ENCODE measurements around the gene RAB4A.

Gene RAB4A

DNA sequence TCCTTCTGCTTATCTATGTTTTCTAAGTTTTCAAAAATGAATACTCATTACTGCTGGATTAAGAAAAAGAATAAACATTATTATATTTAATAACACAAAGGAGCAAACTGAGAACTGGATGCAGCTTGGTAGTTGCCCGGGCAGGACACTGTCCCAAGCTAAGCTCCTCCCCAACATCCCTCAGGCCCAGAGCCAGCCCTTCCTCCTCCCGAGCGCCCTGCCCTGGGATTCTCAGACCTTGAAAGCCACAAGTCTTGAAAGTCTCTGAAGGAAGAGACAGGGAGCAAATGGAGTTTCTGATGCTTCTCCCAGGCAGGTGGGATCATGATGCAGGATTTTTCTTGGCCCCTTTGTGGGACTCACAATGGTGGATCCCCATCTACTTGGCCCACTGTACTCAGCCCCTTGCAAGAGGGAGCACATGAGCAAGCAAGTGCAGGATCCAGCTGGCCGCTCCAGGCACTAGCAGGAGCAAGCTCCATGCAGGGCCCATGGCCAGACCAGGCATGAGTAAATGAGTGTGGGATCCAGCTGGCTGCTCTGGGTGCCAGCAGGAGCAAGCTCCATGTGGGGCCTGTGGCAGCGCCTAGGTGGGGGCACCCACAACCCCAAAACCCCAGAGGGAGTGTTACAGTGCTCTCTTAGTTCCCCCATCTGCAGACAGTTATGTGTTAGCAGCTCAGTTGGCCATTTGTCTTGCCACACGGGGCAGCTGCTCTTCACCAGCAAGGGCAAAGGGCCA, 32.1 kb upstream of the RAB4A start:
- Histone ChIP-seq H3K4me3 (replicated peaks; ENCODE audit: insufficient read depth, low read length) (no peak overlapping the region), H3K27ac (replicated peaks) (no peak overlapping the region), H3K27me3 (ENCODE audit: insufficient read depth, poor library complexity, severe bottlenecking) (no peaks in the 10 kb centered on the region)
- TF ChIP-seq, protein P1, sequence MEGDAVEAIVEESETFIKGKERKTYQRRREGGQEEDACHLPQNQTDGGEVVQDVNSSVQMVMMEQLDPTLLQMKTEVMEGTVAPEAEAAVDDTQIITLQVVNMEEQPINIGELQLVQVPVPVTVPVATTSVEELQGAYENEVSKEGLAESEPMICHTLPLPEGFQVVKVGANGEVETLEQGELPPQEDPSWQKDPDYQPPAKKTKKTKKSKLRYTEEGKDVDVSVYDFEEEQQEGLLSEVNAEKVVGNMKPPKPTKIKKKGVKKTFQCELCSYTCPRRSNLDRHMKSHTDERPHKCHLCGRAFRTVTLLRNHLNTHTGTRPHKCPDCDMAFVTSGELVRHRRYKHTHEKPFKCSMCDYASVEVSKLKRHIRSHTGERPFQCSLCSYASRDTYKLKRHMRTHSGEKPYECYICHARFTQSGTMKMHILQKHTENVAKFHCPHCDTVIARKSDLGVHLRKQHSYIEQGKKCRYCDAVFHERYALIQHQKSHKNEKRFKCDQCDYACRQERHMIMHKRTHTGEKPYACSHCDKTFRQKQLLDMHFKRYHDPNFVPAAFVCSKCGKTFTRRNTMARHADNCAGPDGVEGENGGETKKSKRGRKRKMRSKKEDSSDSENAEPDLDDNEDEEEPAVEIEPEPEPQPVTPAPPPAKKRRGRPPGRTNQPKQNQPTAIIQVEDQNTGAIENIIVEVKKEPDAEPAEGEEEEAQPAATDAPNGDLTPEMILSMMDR (IDR thresholded peaks at IDR 0.05; ENCODE audit: insufficient read depth, low read length): no peak
- TF ChIP-seq POLR2AphosphoS5 (IDR thresholded peaks at IDR 0.05; ENCODE audit: low read depth) (no peak), SPI1 (IDR thresholded peaks at IDR 0.05; ENCODE audit: borderline replicate concordance, low read depth) (no peak), GABPA (IDR thresholded peaks at IDR 0.05; ENCODE audit: low read depth) (no peak)
- TF ChIP-seq, protein P2, sequence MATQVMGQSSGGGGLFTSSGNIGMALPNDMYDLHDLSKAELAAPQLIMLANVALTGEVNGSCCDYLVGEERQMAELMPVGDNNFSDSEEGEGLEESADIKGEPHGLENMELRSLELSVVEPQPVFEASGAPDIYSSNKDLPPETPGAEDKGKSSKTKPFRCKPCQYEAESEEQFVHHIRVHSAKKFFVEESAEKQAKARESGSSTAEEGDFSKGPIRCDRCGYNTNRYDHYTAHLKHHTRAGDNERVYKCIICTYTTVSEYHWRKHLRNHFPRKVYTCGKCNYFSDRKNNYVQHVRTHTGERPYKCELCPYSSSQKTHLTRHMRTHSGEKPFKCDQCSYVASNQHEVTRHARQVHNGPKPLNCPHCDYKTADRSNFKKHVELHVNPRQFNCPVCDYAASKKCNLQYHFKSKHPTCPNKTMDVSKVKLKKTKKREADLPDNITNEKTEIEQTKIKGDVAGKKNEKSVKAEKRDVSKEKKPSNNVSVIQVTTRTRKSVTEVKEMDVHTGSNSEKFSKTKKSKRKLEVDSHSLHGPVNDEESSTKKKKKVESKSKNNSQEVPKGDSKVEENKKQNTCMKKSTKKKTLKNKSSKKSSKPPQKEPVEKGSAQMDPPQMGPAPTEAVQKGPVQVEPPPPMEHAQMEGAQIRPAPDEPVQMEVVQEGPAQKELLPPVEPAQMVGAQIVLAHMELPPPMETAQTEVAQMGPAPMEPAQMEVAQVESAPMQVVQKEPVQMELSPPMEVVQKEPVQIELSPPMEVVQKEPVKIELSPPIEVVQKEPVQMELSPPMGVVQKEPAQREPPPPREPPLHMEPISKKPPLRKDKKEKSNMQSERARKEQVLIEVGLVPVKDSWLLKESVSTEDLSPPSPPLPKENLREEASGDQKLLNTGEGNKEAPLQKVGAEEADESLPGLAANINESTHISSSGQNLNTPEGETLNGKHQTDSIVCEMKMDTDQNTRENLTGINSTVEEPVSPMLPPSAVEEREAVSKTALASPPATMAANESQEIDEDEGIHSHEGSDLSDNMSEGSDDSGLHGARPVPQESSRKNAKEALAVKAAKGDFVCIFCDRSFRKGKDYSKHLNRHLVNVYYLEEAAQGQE (IDR thresholded peaks at IDR 0.05; ENCODE audit: insufficient replicate concordance, low read depth): no peak
- DNase-seq (ENCODE audit: low read depth in 1 of 2, low spot score in 1 of 2): no peak

DNA sequence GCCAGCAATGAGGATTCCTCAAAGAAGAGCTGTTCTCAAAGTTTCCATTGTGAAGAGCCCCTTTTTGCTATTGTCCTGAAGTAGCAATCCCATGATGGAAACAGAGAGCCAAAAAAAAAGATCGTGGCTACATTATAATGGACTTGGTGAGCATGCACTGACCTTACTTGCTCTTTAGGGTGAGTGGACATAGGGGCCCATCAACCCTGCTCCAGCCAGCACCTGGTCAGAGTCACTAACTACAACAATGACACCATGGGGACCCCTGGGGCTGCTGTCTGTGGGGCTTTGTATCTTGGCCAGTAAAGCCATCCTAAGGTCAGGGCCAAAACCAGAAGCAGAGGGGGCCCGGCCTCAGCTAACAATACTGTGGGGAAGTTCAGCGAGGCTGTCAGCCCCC, 30.4 kb upstream of the RAB4A start:
- no peak for DNase-seq (ENCODE audit: low read depth in 1 of 2, low spot score in 1 of 2)
- H3K4me3 ChIP-seq (replicated peaks; ENCODE audit: insufficient read depth, low read length): no peak overlapping the region
- H3K27me3 ChIP-seq (ENCODE audit: insufficient read depth, poor library complexity, severe bottlenecking): no peaks in the 10 kb centered on the region
- H3K27ac ChIP-seq (replicated peaks): no peak overlapping the region
- TF ChIP-seq POLR2AphosphoS5 (IDR thresholded peaks at IDR 0.05; ENCODE audit: low read depth): no peak
- TF ChIP-seq, protein P2 (IDR thresholded peaks at IDR 0.05; ENCODE audit: insufficient replicate concordance, low read depth): no peak
- no peak for TF ChIP-seq SPI1 (IDR thresholded peaks at IDR 0.05; ENCODE audit: borderline replicate concordance, low read depth)
- TF ChIP-seq, protein P1 (IDR thresholded peaks at IDR 0.05; ENCODE audit: insufficient read depth, low read length): no peak
- no peak for TF ChIP-seq GABPA (IDR thresholded peaks at IDR 0.05; ENCODE audit: low read depth)

DNA sequence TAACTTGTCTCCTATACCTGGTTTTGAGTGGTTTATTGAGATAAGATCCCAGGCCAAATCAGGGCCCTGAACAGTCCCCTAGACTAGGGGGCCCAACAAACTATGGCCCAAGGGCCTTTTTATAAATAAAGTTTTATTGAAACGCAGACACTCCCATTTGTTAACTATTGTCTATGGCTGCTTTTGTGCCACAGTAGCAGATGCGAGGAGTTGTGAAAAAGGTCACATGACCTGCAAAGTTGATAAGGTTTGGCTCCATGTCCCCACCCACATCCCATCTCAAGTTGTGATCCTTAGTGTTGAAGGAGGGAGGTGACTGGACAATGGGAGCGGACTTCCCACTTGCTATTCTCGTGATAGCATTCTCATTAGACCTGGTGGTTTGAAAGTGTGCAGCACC, 29.5 kb upstream of the RAB4A start:
- DNase-seq (ENCODE audit: low read depth in 1 of 2, low spot score in 1 of 2): no peak
- H3K27ac ChIP-seq (replicated peaks): no peak overlapping the region
- TF ChIP-seq SPI1 (IDR thresholded peaks at IDR 0.05; ENCODE audit: borderline replicate concordance, low read depth) (no peak), POLR2AphosphoS5 (IDR thresholded peaks at IDR 0.05; ENCODE audit: low read depth) (no peak), GABPA (IDR thresholded peaks at IDR 0.05; ENCODE audit: low read depth) (no peak)
- TF ChIP-seq, protein P1 (IDR thresholded peaks at IDR 0.05; ENCODE audit: insufficient read depth, low read length): no peak
- TF ChIP-seq, protein P2 (IDR thresholded peaks at IDR 0.05; ENCODE audit: insufficient replicate concordance, low read depth): no peak

More for the DNA sequence above, 29.5 kb upstream of the RAB4A start:
- H3K27me3 ChIP-seq (ENCODE audit: insufficient read depth, poor library complexity, severe bottlenecking): no peaks in the 10 kb centered on the region
- H3K4me3 ChIP-seq (replicated peaks; ENCODE audit: insufficient read depth, low read length): no peak overlapping the region
